ENCODE data around the gene BAG5. TPM values are rescaled to one million over a fixed set of nuclear protein-coding genes. Genes with fewer than 3 reads are reported as not detected.
A peak's percentile ranks its signal among the peaks of the same experiment; 100 is the strongest.

BAG5 gene
- total RNA-seq, 4 donors from 2014 or later, result 39.4 to 77.5 (median 44.4) TPM

DNA sequence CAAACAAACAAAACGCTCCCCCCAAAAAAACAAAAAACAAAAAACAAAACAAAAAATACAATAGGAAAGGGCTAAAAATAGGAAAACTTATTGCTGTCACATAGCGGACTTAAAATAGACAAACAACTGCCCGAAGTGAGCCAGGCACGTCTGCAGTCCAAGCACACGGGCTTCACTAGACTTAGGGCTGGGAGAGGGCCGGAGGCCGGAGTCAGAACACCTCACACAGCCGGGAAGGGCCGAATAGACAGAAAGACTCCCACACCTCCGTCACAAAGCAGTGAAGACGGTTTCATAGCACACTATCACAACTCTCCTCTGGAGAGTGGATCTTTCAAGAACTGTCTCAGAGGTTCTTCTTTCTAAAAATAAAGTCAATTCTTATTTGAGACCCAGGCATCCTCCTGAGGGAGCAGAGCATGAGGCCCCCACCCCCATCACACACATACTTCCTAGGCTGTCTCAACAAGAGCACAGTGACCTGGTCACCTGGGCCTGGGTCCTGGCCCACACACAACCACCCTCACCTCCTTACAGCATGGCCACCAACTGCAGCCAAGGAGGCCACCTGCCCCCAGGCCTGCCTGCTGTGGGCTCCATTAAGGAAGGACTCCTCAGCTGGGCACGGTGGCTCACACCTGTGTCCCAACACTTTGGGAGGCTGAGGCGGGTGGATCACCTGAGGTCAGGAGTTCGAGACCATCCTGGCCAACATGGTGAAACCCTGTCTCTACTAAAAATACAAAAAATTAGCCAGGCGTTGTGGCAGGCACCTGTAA lies 6.7 kb downstream of the BAG5 start:
- WGBS, 2 donors, result 86 to 92% methylated on average over 15 of the region's 15 CpGs
- intact Hi-C loops (cut with DNase I), result no loop called here
- no peak for TF ChIP-seq POLR2A (IDR thresholded peaks at IDR 0.05)
- TF ChIP-seq, protein P1, sequence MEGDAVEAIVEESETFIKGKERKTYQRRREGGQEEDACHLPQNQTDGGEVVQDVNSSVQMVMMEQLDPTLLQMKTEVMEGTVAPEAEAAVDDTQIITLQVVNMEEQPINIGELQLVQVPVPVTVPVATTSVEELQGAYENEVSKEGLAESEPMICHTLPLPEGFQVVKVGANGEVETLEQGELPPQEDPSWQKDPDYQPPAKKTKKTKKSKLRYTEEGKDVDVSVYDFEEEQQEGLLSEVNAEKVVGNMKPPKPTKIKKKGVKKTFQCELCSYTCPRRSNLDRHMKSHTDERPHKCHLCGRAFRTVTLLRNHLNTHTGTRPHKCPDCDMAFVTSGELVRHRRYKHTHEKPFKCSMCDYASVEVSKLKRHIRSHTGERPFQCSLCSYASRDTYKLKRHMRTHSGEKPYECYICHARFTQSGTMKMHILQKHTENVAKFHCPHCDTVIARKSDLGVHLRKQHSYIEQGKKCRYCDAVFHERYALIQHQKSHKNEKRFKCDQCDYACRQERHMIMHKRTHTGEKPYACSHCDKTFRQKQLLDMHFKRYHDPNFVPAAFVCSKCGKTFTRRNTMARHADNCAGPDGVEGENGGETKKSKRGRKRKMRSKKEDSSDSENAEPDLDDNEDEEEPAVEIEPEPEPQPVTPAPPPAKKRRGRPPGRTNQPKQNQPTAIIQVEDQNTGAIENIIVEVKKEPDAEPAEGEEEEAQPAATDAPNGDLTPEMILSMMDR (IDR thresholded peaks at IDR 0.05), result no peak
- no peaks in the 10 kb centered on the region for H3K27me3 ChIP-seq
- DNase-seq, result no peak
- H3K4me1 ChIP-seq, result peaks cover 58 to 84% of the 10 kb centered on the region in 2 donors
- H3K9me3 ChIP-seq, result no peaks in the 10 kb centered on the region
- H3K36me3 ChIP-seq, result peaks cover 9 to 11% of the 10 kb centered on the region in 2 donors
- H3K27ac ChIP-seq, result no peak overlapping the region
- no peak overlapping the region for H3K4me3 ChIP-seq (replicated peaks in 1 of 3)

DNA sequence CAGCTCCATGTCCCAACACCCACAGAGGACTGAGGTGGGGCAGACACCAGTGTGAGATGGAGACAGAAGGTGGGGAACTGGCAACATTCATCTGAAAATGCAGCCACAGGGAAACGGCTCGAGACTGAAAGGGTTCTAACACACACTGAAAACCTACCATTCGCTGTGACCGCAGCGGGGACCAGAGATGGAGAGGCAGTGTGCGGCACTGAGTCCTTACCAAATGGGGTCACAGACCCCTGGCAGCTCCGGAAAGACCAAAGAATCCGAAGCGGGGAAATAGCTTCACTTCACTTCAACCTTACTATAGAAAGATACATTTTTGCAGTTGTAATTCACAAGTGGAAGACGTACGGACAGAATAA lies 9.6 kb downstream of the BAG5 start:
- H3K4me1 ChIP-seq, result peaks cover 62 to 86% of the 10 kb centered on the region in 2 donors
- no peak overlapping the region for H3K4me3 ChIP-seq (replicated peaks in 1 of 3)

DNA sequence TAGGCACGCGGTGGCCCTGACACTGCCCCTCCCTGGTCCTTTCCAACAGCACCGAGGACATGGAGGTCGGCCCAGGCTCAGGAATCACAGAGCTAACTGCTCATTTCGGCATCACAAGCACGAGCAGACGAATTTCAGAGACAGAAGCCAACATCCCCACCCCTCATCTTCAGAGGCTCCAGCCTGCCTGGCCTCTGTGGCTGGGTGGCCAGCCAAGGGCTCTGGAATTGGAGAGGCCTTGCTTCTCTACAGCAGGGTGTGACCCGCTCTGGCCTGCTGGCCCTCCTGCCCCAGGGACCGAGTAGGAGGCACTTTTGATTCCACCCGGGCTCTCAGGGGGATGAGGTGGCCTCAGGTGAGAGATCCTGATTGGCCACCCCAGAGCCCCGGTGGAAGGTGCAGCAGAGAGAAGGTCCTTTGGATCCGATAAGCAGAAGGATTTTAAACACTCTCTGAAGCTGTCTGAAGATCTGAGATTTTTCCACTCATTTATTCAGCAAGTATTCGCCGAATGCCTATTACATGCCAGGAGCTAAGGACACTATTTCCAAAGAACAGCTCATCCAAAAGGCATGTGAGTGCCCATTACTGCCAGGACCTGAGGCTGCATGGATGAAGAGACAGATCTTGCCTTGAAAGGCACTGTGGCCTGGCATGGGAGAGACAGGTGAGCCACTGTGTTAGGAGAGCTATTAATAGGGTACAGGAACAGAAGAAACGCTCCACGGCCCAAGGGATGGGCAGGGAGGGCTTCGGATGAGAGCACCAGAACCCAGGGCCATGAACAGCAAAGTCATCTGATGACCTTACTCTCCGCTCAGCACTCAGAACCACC lies 10.2 kb downstream of the BAG5 start:
- Histone ChIP-seq H3K4me1 (peaks cover 58 to 84% of the 10 kb centered on the region in 2 donors), H3K9me3 (no peaks in the 10 kb centered on the region), H3K27ac (peak overlapping the region; percentile 95 to 99 (median 97)), H3K4me3 (replicated peaks in 1 of 3) (peak overlapping the region in 1 of 3 donors; percentile 13), H3K36me3 (no peaks in the 10 kb centered on the region), H3K27me3 (no peaks in the 10 kb centered on the region)
- intact Hi-C loops (cut with DNase I), result no loop called here
- DNase-seq, result peak; percentile 94
- whole genome bisulfite sequencing, 2 donors, result 34 to 40% methylated on average over 13 to 15 of the region's 18 CpGs
- TF ChIP-seq POLR2A (IDR thresholded peaks at IDR 0.05), result peak; percentile 59 to 64
- TF ChIP-seq, protein P1 (IDR thresholded peaks at IDR 0.05), result no peak

More for the DNA sequence above, 9.6 kb downstream of the BAG5 start:
- no peak for TF ChIP-seq POLR2A (IDR thresholded peaks at IDR 0.05)
- TF ChIP-seq, protein P1 (IDR thresholded peaks at IDR 0.05), result no peak
- intact Hi-C loops (cut with DNase I), result no loop called here
- H3K36me3 ChIP-seq, result no peaks in the 10 kb centered on the region
- H3K27ac ChIP-seq, result peak overlapping the region; percentile 95 to 99 (median 97)
- WGBS, 2 donors, result 92 to 95% methylated on average over 11 of the region's 11 CpGs
- H3K27me3 ChIP-seq, result no peaks in the 10 kb centered on the region
- H3K9me3 ChIP-seq, result no peaks in the 10 kb centered on the region
- DNase-seq, result no peak

DNA sequence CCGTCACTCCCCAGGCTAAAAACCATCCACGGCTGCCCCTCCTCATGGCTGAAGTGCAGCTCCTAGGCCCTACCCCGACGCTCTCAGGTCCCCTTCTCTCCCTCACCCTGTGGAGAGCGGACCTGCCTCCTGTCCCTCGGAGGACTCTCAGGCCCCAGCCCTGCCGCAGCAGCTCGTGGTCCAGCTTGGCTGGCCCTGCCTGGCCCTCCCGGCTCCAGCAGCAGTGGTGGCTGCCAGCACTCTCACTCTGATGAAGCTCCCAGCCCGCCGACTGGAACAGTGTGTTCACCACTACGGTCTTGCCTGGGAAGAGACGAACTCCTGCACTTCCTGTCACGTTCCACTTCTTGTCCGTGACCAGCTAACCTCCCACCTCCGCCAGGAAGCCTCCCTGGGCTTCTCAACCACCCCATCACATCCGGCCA lies 11.1 kb downstream of the BAG5 start:
- H3K4me1 ChIP-seq, result peaks cover 58 to 89% of the 10 kb centered on the region in 2 donors
- TF ChIP-seq POLR2A (IDR thresholded peaks at IDR 0.05), result peak; percentile 41 to 43
- TF ChIP-seq, protein P1 (IDR thresholded peaks at IDR 0.05), result no peak
- H3K36me3 ChIP-seq, result no peaks in the 10 kb centered on the region
- H3K27me3 ChIP-seq, result no peaks in the 10 kb centered on the region
- peak overlapping the region; percentile 95 to 99 (median 97) for H3K27ac ChIP-seq
- DNase-seq, result peak; percentile 94 to 95
- H3K4me3 ChIP-seq (replicated peaks in 1 of 3), result peak overlapping the region in 1 of 3 donors; percentile 13
- WGBS, 2 donors, result 32 to 35% methylated on average over 13 to 15 of the region's 17 CpGs
- H3K9me3 ChIP-seq, result no peaks in the 10 kb centered on the region
- intact Hi-C loops (cut with DNase I), result no loop called here

Data from thyroid gland (tissue), 4 donors.